Peyer's patch (tissue), 4 donors: ENCODE data around the gene JAKMIP3. TPM values are rescaled to one million over a fixed set of nuclear protein-coding genes. Genes with fewer than 3 reads are reported as not detected.

Experiments
- DNase-seq, 3 donors: peaks; one replicate each; pipeline ENCODE4 v3.0.0-alpha.2; 2017 to 2019
- H3K27ac ChIP-seq, 4 donors: fragments of 200-600 bp; sonication (generic); one replicate each; pipeline ENCODE4 v1.5.1; 2016 to 2019
- H3K27me3 ChIP-seq, 2 donors: fragments of 200-600 bp; sonication (generic); one replicate each; pipeline ENCODE4 v1.5.1; 2019
- H3K36me3 ChIP-seq, 3 donors: fragments of 200-600 bp; sonication (generic); one replicate each; pipeline ENCODE4 v1.5.1; 2016 to 2019
- H3K4me1 ChIP-seq, 4 donors: fragments of 200-600 bp; sonication (generic); one replicate each; pipeline ENCODE4 v1.5.1; 2016 to 2019
- H3K4me3 ChIP-seq, 4 donors: fragments of 200-600 bp; sonication (generic); 1 replicate in 3 of 4; 2 replicates in 1 of 4; pipeline ENCODE4 v1.5.1; 2016 to 2019; ENCODE audit warnings: mild to moderate bottlenecking in 1 of 4
- H3K9me3 ChIP-seq, 4 donors: fragments of 200-600 bp; sonication (generic); one replicate each; pipeline ENCODE4 v1.5.1; 2016 to 2019; ENCODE audit warnings: mild to moderate bottlenecking in 1 of 4
- POLR2A ChIP-seq, 2 donors: fragments of 450-650 bp; IDR thresholded peaks; one replicate each; pipeline ENCODE4 v1.5.1; 2017; ENCODE audit warnings: antibody characterized with exemption in 2 of 2, mild to moderate bottlenecking in 2 of 2, moderate library complexity in 2 of 2
- total RNA-seq, 4 donors: library from RNA; depleted of rRNA; stranded (reverse); fragments of >200 nt; gene quantifications; one replicate each; pipeline ENCODE4 v1.1.0, GENCODE V29; 2016
- TF ChIP-seq, protein P1 (sequence below), 6 experiments: fragments of 450-650 bp in 4 of 6; fragments of 200-600 bp in 2 of 6; sonication (generic) in 1 of 6; IDR thresholded peaks; one replicate each; pipeline ENCODE4 v1.5.1; 2017 to 2019; ENCODE audit warnings: antibody characterized with exemption in 6 of 6, mild to moderate bottlenecking in 3 of 6, moderate library complexity in 1 of 6

JAKMIP3 gene
- total RNA-seq, 4 donors from 2014 or later = 0.18 to 2.5 (median 0.23) TPM

DNA sequence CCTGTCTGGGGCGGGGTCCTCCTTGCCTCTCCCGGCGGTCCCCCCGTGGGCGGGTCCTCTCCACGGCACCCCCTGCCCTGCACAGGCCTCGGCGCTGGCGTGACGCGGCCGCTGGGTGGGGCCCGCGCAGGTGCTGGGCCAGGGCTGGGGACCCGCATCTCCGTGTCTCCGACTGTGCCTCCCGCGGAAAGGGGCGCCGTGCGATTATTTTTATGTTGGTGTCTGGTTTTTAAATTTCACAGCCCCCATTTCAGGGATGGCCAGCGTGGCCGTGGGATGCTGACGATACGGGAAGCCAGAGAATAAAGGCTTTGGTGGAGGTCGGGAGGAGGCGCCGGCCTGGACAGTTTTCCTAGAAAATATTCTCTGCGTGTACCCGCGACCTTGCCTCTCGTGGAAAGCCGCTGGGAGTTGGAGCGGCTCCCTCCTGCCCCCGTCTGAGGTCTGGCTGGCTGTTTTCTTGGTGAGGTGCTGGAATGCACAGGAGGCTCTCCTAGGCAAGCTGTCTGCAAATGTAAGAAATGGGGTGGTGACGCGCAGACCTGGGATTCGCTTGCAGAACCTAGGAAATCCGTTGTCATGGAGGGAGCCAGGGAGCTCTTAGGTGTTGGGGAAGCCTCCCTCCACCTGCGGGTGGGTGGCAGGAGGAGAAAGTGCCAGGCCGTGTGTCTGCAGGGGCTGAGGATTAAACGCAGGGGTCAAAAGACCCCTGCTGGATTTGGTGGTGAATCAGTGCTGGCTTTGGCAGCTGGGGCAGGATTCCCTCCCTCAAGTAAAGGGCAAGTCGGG is 28.7 kb upstream of the JAKMIP3 start:
- Histone ChIP-seq H3K27ac (no peak overlapping the region), H3K27me3 (peaks cover 0 to 17% of the 10 kb centered on the region in 2 donors), H3K4me3 (peak overlapping the region in 3 of 4 donors; percentile 32 to 47 (median 46)), H3K4me1 (peaks cover 0 to 14% (median 7%) of the 10 kb centered on the region in 4 donors), H3K36me3 (no peaks in the 10 kb centered on the region), H3K9me3 (no peaks in the 10 kb centered on the region)
- no peak for DNase-seq
- TF ChIP-seq, protein P1, sequence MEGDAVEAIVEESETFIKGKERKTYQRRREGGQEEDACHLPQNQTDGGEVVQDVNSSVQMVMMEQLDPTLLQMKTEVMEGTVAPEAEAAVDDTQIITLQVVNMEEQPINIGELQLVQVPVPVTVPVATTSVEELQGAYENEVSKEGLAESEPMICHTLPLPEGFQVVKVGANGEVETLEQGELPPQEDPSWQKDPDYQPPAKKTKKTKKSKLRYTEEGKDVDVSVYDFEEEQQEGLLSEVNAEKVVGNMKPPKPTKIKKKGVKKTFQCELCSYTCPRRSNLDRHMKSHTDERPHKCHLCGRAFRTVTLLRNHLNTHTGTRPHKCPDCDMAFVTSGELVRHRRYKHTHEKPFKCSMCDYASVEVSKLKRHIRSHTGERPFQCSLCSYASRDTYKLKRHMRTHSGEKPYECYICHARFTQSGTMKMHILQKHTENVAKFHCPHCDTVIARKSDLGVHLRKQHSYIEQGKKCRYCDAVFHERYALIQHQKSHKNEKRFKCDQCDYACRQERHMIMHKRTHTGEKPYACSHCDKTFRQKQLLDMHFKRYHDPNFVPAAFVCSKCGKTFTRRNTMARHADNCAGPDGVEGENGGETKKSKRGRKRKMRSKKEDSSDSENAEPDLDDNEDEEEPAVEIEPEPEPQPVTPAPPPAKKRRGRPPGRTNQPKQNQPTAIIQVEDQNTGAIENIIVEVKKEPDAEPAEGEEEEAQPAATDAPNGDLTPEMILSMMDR (IDR thresholded peaks at IDR 0.05) = no peak
- TF ChIP-seq POLR2A (IDR thresholded peaks at IDR 0.05) = no peak

DNA sequence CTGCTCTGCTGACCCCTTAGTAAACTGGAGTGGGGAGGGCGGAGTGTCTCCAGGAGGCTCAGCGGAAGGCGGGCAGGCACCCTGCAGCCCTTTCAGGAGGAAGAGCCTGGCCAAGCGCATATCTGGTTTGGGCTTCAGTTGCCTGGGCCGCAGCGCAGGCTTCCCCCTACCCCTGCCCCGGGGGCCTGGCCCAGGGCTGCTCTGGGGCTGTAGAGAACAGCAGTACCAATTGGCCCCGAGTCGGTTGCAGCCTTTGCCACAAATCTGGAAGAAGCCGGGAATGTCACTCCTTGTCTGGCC is 28.1 kb upstream of the JAKMIP3 start:
- TF ChIP-seq POLR2A (IDR thresholded peaks at IDR 0.05) = no peak
- TF ChIP-seq, protein P1 (IDR thresholded peaks at IDR 0.05) = no peak

DNA sequence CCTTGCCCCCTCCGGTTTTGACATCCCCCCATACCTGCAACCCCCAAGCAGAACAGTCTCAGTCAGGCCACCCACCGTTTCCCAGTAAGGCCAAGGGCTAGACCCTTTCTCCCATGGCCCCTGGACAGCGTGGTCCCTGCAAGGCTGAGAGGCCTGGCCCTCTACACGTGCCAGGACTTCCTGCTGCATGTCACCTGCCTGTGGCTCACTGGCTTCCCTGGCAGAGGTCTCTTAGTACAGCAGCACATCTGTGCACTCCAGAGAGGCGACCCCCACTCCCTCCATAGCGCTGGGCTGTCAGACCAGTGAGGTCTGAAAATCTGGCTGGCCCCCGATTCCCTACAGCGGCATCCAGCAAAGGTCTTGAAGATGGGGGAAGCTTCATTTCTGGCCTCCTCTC is 26.4 kb upstream of the JAKMIP3 start:
- Histone ChIP-seq H3K36me3 (no peaks in the 10 kb centered on the region), H3K9me3 (no peaks in the 10 kb centered on the region), H3K4me3 (no peak overlapping the region), H3K4me1 (peaks cover 0 to 14% (median 7%) of the 10 kb centered on the region in 4 donors), H3K27ac (no peak overlapping the region), H3K27me3 (peaks cover 0 to 17% of the 10 kb centered on the region in 2 donors)
- TF ChIP-seq POLR2A (IDR thresholded peaks at IDR 0.05) = no peak
- TF ChIP-seq, protein P1 (IDR thresholded peaks at IDR 0.05) = no peak
- no peak for DNase-seq

More for the DNA sequence above, 28.1 kb upstream of the JAKMIP3 start:
- Histone ChIP-seq H3K9me3 (no peaks in the 10 kb centered on the region), H3K36me3 (no peaks in the 10 kb centered on the region), H3K4me1 (peaks cover 0 to 14% (median 7%) of the 10 kb centered on the region in 4 donors), H3K4me3 (no peak overlapping the region), H3K27ac (no peak overlapping the region), H3K27me3 (peaks cover 0 to 17% of the 10 kb centered on the region in 2 donors)
- DNase-seq = no peak

DNA sequence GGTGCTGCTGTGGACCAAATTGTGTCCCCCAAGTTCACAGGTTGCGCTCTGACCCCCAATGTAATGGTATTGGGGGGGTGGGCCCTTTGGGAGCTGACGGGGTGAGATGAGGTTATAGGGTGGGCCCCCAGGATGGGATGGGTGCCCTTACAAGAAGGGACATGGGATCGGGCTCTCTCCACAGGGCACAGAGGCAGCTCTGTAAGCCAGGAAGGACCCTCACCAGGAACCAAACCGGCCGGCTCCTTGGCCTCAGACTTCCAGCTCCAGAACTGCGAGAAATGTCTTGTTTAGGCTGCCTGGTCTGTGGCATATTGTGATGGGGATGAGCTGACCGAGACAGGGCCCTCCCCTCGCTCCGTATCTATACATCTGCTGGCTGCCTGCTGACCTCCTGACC is 25.7 kb upstream of the JAKMIP3 start:
- Histone ChIP-seq H3K4me1 (peaks cover 0 to 14% (median 7%) of the 10 kb centered on the region in 4 donors), H3K27me3 (peaks cover 0 to 17% of the 10 kb centered on the region in 2 donors), H3K27ac (no peak overlapping the region), H3K4me3 (no peak overlapping the region), H3K36me3 (no peaks in the 10 kb centered on the region), H3K9me3 (no peaks in the 10 kb centered on the region)
- DNase-seq = no peak
- no peak for TF ChIP-seq POLR2A (IDR thresholded peaks at IDR 0.05)
- TF ChIP-seq, protein P1 (IDR thresholded peaks at IDR 0.05) = no peak

DNA sequence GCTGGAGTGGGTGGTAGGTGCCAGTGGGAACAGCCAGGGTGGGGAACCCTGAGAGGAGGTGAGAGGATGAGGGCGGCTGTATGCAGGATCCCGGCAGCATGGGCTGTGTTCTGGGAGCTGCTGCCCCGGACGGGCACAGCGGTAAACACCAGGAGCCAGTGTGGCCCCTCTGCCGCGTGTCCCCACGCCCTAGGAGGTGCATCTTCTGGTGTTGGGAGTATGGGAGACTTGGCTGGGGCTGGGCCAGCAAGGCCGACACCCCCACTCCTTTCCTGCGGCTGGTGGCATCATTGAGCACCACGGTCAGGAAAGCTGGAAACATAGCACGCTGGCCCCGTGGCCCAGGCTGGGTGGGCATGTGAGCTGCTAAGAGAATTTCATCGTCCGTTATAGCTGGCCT is 24.4 kb upstream of the JAKMIP3 start:
- H3K27ac ChIP-seq = no peak overlapping the region

More for the DNA sequence above, 24.4 kb upstream of the JAKMIP3 start:
- Histone ChIP-seq H3K4me1 (peaks cover 0 to 9% (median 4%) of the 10 kb centered on the region in 4 donors), H3K36me3 (no peaks in the 10 kb centered on the region), H3K27me3 (peaks cover 0 to 14% of the 10 kb centered on the region in 2 donors), H3K9me3 (no peaks in the 10 kb centered on the region), H3K4me3 (no peak overlapping the region)
- DNase-seq = no peak
- TF ChIP-seq, protein P1 (IDR thresholded peaks at IDR 0.05) = no peak
- TF ChIP-seq POLR2A (IDR thresholded peaks at IDR 0.05) = no peak
